HG03457 (cell line): ENCODE results near the gene RIN2.
"Not testable (repeated sequence)": the region's sequence is repeated elsewhere in the genome, so short reads cannot be mapped to it uniquely, and the experiment has no call there.

Experiments
- ATAC-seq: cut with Tn5 transposase; IDR thresholded peaks from one replicate; pipeline ENCODE4 v1.9.1; 2021; ENCODE audit warnings: moderate number of reproducible peaks; ENCODE audit not compliant: unreplicated experiment

RIN2 gene

GRCh38 chr20:19735446-19735845 lies 22.6 kb upstream of the RIN2 start:
- no peak for ATAC-seq

GRCh38 chr20:19737025-19737424 lies 21.0 kb upstream of the RIN2 start:
- ATAC-seq: no peak

GRCh38 chr20:19738951-19739350 lies 19.1 kb upstream of the RIN2 start:
- ATAC-seq: no peak

- ATAC-seq: no peak
Measured at GRCh38 chr20:19739351-19739750, 18.7 kb upstream of the RIN2 start.

- ATAC-seq: no peak
Measured at GRCh38 chr20:19740512-19740911, 17.5 kb upstream of the RIN2 start.

- ATAC-seq: no peak
Measured at GRCh38 chr20:19741924-19742323, 16.1 kb upstream of the RIN2 start.

- no peak for ATAC-seq
Measured at GRCh38 chr20:19742974-19743639, 15.0 kb upstream of the RIN2 start.

- no peak for ATAC-seq
Measured at GRCh38 chr20:19743640-19743995, 14.4 kb upstream of the RIN2 start.

GRCh38 chr20:19745106-19745505 lies 13.0 kb upstream of the RIN2 start:
- no peak for ATAC-seq

- ATAC-seq: no peak
Measured at GRCh38 chr20:19745584-19745983, 12.5 kb upstream of the RIN2 start.

GRCh38 chr20:19746396-19746795 lies 11.7 kb upstream of the RIN2 start:
- ATAC-seq: no peak

- ATAC-seq: no peak
Measured at GRCh38 chr20:19747903-19748302, 10.2 kb upstream of the RIN2 start.

- no peak for ATAC-seq
Measured at GRCh38 chr20:19748681-19749080, 9.4 kb upstream of the RIN2 start.

- no peak for ATAC-seq
Measured at GRCh38 chr20:19749618-19750071, 8.4 kb upstream of the RIN2 start.

GRCh38 chr20:19750101-19750606 lies 7.9 kb upstream of the RIN2 start:
- no peak for ATAC-seq

GRCh38 chr20:19750907-19751636 lies 7.0 kb upstream of the RIN2 start:
- no peak for ATAC-seq

GRCh38 chr20:19754201-19754600 lies 3.9 kb upstream of the RIN2 start:
- ATAC-seq: not testable (repeated sequence)

GRCh38 chr20:19756761-19757486 lies 1.1 kb upstream of the RIN2 start:
- no peak for ATAC-seq

GRCh38 chr20:19757487-19758132 lies 448 bp upstream of the RIN2 start:
- no peak for ATAC-seq

GRCh38 chr20:19758501-19759331 lies 658 bp downstream of the RIN2 start:
- no peak for ATAC-seq
